HFFc6 (cell line): ENCODE data around the gene DDB1. TPM values are rescaled to one million over a fixed set of nuclear protein-coding genes. Genes with fewer than 3 reads are reported as not detected.

ENCODE experiments used
- DNase-seq: peaks from one replicate; pipeline ENCODE4 v3.0.0-alpha.2; 2018
- H3K27ac Mint-ChIP-seq: 2 replicates; pipeline ENCODE4 v1.8.0; 2020; ENCODE audit warnings: mild to moderate bottlenecking, mixed read lengths
- H3K27me3 Mint-ChIP-seq: 2 replicates; pipeline ENCODE4 v1.8.0; 2021; ENCODE audit warnings: mild to moderate bottlenecking, moderate library complexity, mixed read lengths; ENCODE audit not compliant: insufficient read depth
- H3K36me3 Mint-ChIP-seq: 2 replicates; pipeline ENCODE4 v1.8.0; 2021; ENCODE audit warnings: low read depth, mixed read lengths
- H3K4me1 Mint-ChIP-seq: 2 replicates; pipeline ENCODE4 v1.8.0; 2020; ENCODE audit warnings: low read depth, mixed read lengths
- H3K4me3 Mint-ChIP-seq: 2 replicates; pipeline ENCODE4 v1.8.0; 2020; ENCODE audit warnings: mild to moderate bottlenecking, moderate library complexity, mixed read lengths
- H3K9me3 Mint-ChIP-seq: 2 replicates; pipeline ENCODE4 v1.8.0; 2020; ENCODE audit warnings: mild to moderate bottlenecking, mixed read lengths
- total RNA-seq, 6 experiments: library from RNA; stranded (reverse); fragmentation: NEBNext Ultra II Directional; extraction: Animal tissue kit (Norgen Biotek cat#: 25700); gene quantifications; 2 replicates in 1 of 6; 3 replicates in 5 of 6; pipeline ENCODE4 v1.2.3, GENCODE V29; 2021
- TF ChIP-seq, protein P1 (sequence below): fragments of 200-600 bp; sonication (generic); IDR thresholded peaks from 2 replicates; pipeline ENCODE4 v1.5.0; 2021; ENCODE audit warnings: antibody characterized with exemption, mild to moderate bottlenecking

Gene DDB1
- total RNA-seq, 6 experiments from 2014 or later = 241 to 285 (median 267) TPM

DNA sequence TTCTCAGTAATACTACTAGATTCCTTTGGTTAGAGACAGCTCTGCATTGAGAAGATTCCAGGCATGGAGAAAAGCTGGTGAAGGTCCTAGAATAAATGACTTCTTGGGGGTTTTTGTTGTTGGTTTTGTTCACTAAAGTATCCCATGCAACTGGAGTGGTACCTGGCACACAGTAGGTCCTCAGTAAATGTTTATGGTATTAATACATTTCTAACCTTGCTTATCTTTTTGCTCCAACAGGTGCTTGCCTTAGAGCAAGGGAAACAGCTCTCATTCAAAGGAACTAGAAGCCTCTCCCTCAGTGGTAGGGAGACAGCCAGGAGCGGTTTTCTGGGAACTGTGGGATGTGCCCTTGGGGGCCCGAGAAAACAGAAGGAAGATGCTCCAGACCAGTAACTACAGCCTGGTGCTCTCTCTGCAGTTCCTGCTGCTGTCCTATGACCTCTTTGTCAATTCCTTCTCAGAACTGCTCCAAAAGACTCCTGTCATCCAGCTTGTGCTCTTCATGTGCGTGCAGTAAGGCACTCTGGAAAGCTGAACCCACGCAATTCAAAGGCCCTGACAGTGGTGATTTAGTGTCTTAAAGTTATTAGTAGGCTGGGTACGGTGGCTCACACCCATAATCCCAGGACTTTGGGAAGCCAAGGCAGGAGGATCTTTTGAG lies 31.2 kb upstream of the DDB1 start:
- TF ChIP-seq, protein P1, sequence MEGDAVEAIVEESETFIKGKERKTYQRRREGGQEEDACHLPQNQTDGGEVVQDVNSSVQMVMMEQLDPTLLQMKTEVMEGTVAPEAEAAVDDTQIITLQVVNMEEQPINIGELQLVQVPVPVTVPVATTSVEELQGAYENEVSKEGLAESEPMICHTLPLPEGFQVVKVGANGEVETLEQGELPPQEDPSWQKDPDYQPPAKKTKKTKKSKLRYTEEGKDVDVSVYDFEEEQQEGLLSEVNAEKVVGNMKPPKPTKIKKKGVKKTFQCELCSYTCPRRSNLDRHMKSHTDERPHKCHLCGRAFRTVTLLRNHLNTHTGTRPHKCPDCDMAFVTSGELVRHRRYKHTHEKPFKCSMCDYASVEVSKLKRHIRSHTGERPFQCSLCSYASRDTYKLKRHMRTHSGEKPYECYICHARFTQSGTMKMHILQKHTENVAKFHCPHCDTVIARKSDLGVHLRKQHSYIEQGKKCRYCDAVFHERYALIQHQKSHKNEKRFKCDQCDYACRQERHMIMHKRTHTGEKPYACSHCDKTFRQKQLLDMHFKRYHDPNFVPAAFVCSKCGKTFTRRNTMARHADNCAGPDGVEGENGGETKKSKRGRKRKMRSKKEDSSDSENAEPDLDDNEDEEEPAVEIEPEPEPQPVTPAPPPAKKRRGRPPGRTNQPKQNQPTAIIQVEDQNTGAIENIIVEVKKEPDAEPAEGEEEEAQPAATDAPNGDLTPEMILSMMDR = no peak
- DNase-seq = no peak
- Mint-ChIP-seq H3K27me3 (no peaks in the 10 kb centered on the region), H3K4me1 (peaks cover 50% of the 10 kb centered on the region), H3K4me3 (peak overlapping the region; percentile 99), H3K36me3 (peaks cover 27% of the 10 kb centered on the region), H3K27ac (no peak overlapping the region; the same call in 1 of the 2 replicates), H3K9me3 (no peaks in the 10 kb centered on the region; the same call in 1 of the 2 replicates)

DNA sequence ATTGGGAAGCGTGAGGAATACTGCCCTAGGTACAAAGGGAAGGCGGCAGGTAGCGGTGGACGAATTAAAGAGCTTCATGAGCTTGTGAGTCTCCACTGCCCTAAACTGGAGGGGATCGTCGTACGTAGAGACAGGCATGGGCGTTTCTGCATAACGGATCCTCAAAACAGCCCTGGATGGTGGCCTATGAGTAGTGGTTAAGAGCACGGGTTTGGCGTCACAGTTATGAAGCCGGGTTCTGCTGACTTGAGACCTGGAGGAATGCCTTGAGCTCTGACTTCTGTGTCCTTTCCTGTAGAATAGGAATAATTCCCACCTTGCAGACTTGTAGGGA lies 29.6 kb upstream of the DDB1 start:
- no peaks in the 10 kb centered on the region; the same call in 1 of the 2 replicates for H3K9me3 Mint-ChIP-seq
- no peaks in the 10 kb centered on the region for H3K27me3 Mint-ChIP-seq
- H3K4me1 Mint-ChIP-seq = peaks cover 50% of the 10 kb centered on the region
- TF ChIP-seq, protein P1 = no peak
- peak overlapping the region; percentile 97 for H3K27ac Mint-ChIP-seq
- peak overlapping the region; percentile 99 for H3K4me3 Mint-ChIP-seq
- DNase-seq = peak; percentile 37
- peaks cover 18% of the 10 kb centered on the region for H3K36me3 Mint-ChIP-seq

DNA sequence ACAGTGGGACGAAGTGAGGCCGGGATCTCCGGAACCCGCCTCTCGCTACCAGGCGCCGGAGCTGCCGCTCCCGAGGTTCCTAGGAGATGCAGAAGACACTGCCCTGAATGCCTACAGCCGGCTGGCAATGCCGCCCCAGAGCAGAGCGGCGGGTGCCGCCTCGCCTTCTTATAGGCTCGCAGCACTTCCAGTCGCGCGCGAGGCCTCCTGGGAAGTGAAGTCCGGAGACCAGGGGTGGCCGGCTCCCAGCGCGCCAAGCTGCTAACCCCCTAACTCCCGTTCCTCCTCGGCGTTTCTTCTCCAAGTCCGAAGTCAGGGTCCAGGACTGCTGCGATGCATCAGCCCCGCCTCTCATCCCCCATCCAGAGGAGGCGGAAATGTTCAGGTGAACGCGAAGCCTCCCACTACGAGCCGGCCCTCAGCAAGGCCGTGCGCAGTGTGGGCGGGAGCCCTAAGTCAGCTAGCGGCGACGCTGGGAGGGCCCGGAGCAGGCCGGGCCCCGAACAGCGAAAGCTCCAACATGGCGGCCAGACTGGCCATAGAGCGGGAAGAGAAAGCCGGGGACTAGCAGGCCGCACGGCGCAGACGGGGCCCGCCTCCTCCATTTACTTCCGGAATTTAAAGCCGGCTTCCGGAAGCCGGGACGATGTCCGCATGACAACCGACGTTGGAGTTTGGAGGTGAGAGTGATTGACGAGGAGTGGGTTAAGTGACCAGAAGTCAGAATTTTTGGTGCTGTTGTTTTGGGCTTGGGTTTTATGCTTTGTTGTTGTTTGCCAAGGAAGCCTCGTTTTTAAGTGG lies 29.0 kb upstream of the DDB1 start, which contains the start of the genes CYB561A3 and TMEM138:
Gene CYB561A3 (minus strand): TSS at position 142 of the 801 bp plus-strand sequence. CDS start 5,169 bp downstream, outside the sequence.
Gene TMEM138 (plus strand): TSS at position 634 of the 801 bp plus-strand sequence. CDS start 2,017 bp downstream, outside the sequence.
- H3K4me1 Mint-ChIP-seq = peaks cover 50% of the 10 kb centered on the region
- H3K27ac Mint-ChIP-seq = peak within 1 kb of the TSS; percentile 97
- H3K27me3 Mint-ChIP-seq = no peaks in the 10 kb centered on the region
- TF ChIP-seq, protein P1 = no peak
- H3K4me3 Mint-ChIP-seq = peak within 1 kb of the TSS; percentile 99
- DNase-seq = peak; percentile 91
- H3K36me3 Mint-ChIP-seq = peaks cover 18% of the 10 kb centered on the region
- no peaks in the 10 kb centered on the region; the same call in 1 of the 2 replicates for H3K9me3 Mint-ChIP-seq

DNA sequence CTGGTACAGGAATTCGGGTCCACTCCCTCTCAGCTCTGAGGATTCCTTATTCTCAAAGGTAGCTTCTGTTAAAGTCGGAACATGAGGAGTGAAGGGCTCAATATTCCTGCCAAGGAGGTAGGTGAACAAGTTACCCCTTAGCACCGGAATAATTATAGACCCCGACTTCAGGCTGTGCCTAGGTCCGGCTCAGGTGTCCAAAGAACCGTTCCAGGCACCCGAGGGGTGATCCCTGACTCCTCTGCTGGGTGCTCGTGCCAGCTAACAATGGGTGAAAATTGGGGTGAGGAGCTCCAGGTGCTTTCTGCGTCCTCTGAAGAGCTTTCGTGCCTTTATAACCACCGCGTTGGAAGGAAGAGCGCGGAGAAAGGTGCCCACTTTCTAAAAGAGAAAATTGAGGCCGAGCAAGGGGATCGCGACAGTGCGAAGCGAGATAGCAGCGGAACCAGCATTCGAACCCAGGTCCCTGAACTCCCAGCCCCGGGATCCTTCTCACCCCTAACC lies 28.4 kb upstream of the DDB1 start:
- Mint-ChIP-seq H3K4me3 (peak overlapping the region; percentile 99), H3K4me1 (peaks cover 45% of the 10 kb centered on the region), H3K27ac (peak overlapping the region; percentile 97), H3K9me3 (no peaks in the 10 kb centered on the region; the same call in 1 of the 2 replicates), H3K36me3 (peaks cover 18% of the 10 kb centered on the region), H3K27me3 (no peaks in the 10 kb centered on the region)
- TF ChIP-seq, protein P1 = no peak
- DNase-seq = no peak

DNA sequence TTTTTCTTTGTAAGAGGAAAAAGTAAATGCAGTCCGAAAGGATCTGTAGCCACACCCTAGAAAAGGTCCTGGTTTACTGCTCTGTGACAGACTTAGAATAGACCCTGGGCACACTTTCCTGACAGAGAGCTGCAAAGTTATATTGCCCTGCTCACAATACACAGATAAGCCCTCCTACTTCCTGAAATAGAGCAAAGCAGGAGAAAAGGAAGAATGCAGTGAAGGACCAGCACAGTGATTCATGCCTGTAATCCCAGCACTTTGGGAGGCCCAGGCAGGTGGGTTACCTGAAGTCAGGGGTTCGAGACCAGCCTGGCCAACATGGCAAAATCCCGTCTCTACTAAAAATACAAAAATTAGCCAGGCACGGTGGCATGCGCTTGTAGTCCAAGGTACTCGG lies 26.6 kb upstream of the DDB1 start:
- H3K36me3 Mint-ChIP-seq = peaks cover 18% of the 10 kb centered on the region
- H3K4me1 Mint-ChIP-seq = peaks cover 37% of the 10 kb centered on the region
- no peaks in the 10 kb centered on the region; the same call in 1 of the 2 replicates for H3K9me3 Mint-ChIP-seq
- H3K4me3 Mint-ChIP-seq = peak overlapping the region; percentile 42; the same call in 1 of the 2 replicates
- no peaks in the 10 kb centered on the region for H3K27me3 Mint-ChIP-seq
- TF ChIP-seq, protein P1 = no peak
- DNase-seq = no peak
- H3K27ac Mint-ChIP-seq = no peak overlapping the region
